ENCODE measurements around the gene TMEM181.

TMEM181 gene

DNA sequence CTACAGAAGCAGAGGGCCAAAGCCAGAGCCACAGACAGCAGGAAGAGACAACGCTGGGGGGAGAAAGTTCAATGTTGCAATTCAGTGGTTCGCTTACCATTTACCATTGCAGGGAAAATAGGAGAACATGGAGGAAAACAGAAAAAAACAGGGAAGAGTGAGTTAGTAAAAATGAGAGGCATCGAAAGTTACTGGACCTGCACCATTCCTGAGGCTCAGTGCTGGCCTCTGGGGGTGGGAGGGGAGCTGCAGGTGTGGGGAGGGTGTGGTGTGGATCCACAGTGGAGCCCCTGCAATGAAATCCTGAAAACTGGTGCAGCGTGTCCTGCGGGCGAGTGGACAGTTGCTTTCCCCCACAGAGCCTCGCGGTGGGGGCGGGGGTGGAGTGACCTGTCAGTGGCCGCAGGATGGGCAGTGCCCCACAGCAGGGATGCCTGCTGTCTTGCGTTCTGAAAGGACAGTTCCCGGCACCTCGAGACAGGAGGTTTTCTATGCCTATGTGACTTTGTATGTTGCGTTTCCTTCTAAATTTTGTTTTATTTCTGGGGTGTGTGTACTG lies 5.7 kb downstream of the TMEM181 start:
- no peak for DNase-seq

DNA sequence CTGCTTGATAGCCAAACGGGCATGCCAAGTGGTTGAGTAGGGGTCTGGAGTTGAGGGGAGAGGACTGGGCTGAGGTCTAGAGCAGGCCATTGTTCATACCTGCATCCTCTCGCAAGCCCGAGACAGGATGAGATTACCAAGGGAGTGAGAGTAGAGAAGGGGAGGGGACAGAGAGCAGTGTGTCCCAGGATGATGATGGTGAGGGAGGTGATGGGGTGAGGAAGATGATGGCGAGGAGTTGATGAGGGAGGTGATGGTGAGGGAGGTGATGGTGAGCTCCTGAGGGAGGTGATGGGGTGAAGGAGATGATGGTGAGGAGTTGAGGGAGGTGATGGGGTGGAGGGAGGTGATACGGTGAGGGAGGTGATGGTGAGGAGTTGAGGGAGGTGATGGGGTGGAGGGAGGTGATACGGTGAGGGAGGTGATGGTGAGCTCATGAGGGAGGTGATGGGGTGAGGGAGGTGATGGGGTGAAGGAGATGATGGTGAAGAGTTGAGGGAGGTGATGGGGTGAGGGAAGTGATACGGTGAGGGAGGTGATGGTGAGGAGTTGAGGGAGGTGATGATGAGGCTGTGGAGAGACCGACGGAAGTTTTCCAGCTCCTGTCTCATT lies 6.4 kb downstream of the TMEM181 start:
- no peak for DNase-seq

DNA sequence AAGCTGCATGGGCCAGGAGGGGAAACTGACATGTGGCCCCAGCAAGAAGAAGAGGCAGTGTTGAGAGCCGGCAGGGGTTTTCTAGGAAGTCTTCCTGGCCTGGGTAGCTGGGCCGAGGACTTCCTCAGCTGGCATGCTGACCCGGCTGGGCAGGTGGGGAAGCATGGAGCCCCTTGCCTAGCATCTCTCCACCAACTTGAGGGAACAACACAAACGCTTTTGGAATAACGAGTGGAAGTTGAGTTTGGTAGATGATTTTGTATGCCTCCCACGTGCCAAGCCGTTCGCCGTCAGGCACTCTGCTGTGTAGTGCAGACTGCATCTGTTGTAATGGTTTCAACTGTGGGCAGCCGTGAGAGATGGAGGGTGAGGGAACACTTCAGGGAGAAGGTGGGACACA lies 7.3 kb downstream of the TMEM181 start:
- no peak for DNase-seq

DNA sequence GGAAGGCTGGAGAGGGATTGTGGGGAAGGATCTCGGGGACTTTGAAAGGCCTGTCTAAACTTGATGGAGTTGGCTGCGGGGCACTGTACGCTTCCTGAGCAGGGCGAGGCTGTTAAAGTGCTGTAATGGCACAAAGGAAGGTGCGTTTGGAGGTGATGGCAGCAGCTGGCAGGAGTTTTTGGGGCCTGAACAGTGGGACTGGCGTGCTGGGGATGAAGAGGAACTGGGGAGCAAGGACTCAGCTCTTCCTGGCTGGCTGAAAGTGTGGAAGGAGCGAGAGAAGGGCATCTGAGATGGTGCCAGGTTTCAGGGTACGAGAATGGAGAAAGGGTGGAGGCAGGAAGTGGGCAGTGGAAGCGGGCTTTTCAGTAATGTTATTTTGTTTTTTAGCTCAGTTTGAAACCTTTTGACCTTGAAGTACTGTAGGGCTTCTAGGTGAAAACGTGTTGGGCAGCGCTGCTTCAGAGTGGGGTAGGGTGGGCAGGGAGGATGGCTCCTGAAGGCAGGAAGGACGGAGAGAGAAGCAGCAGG lies 8.0 kb downstream of the TMEM181 start:
- DNase-seq = no peak

DNA sequence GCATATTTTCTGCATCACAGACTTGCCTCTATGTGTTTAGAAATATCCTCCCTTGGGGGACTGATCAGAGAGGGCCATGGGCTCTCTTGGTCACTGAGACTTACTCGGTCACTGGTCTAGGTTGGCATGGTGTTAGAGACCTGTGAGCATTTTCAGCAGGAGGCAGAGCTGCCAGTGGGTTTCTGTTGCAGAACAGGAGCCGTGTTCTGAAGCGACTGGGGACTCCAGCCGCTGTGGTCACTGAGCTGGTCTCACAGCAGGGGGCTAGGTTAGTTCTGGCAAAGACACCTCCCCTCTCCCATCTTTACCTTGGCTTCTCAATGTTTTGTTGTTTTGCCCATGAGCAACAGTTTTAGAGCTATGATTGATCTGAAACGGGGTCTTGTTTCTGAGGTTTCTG lies 8.7 kb downstream of the TMEM181 start:
- no peak for DNase-seq

DNA sequence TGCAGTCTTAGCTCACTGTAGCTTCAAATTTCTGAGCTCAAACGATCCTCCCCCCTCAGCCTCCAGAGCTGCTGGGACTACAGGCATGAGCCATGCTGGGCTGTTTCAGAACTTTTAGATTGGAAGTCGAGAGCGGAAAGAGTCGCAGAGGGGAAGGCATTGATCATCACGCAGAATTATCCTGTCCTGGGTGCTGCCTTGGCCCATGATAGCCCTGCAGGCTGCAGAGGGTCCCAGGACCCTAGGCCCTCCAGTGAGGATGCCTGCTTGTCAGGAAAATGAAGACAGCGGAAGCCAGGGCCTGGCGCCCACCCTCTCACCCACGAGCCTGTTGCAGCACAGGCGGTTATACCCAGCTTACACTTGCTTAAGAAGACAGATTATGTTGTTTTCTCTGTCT lies 9.1 kb downstream of the TMEM181 start:
- DNase-seq = no peak

DNA sequence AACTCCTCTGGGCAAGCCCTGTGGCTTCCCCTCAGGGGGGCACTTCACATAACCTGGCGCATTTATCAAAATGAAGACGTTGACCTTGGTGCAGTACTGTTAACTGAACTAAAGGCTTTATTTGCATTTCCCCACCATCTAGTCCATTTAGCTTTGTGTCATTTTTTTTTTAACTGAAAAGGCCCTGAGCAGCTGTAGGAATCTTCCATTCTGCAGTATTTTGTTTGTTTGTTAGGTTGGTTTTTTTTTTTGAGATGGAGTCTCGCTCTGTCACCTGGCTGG lies 10.7 kb downstream of the TMEM181 start:
- no peak for DNase-seq

DNA sequence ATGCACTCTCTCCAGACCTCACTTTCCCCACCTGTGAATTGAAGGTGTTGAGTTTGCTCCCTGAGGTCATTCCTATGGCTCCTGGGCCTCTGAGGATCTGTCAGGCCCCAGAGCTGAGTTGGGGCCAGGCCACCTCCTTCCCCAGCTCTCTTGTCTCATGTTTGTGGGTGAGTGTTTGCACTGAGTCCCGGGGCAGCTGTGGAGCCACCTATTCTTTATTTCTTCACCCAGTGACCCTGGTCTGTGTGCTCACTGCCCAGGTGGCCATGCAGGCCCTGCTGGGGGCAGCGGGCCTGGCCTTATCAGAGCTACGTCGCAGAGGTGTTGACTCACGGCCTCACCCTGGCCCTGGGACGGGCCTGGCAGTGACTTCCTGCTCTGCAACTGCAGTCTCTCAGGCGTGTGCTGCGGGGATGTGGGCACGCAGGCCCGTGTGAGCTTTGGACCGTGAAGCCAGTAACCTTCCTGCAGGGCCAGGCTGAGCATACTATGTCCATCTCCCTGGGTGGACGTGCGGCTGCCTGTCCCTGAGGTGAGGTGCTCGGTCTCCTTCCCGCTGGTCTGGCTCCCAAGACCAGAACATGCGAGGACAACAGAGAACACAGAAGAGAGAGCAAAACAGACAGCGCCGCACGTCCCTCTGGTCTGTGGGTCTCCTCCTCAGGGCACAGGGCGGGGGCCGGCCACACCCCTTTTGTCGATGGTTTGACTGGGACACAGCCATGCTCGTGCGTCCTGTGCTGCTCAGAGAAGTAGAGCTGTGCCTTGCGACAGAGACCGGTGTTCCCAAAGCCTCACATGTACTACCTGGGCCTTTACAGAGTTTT lies 12.1 kb downstream of the TMEM181 start:
- no peak for DNase-seq

DNA sequence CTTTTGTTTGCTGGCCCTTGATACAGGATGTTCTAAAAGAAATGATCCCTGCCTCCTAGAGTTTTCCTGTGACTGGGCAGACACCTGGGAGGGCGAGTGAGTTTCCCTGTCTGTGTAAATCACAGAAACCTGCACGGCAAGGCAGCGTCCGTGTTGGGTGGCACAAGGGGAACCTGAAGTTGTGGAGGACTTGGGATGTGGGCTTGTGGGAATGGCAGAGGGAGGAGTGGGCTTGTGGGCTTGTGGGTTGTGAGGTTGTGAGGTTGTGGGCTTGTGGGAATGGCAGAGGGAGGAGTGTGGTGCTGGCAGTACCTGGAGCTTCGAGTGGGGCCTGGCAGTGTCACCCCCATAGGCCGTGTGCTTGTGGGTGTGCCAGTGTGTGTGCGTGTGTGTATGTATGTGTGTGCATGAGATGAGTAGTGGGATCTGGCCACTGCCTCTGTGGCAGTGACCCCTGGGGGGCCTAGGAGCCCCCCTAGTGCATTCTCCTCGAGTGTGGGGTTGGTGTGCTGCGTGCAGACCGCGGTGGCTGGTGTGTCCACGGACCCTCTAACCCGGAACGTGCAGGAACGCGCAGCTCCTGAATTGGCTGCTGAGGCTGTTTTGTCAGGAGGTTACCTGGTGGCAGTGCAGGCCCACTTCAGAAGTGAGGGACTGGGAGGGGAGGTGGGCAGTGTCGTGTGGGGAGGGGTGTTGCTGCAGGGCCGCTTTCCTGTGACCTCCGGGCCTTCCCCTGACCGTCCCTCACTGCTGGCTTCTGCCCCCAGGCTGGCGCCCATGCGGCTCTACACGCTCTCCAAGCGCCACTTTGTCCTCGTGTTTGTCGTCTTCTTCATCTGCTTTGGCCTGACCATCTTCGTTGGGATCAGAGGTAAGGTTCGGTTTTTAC lies 13.0 kb downstream of the TMEM181 start:
- no peak for DNase-seq

DNA sequence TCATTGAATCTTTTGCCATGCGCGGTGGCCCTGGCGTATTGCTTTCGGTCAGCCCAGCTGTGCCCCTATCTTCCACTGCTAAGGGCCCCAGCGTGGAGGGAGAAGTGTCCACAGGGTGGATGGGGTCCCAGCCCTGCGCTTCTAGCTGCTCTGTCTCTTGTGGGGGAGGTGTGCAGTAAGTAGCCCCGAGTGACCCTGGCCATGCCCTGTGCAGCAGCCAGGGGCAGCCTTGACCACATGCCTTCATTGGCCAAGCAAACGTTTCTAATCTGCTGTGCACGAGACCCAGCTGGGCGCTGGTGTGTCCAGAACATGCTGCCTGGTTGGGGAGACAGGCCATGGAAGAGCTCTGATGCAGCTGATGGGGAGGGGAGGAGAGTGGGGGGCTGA lies 13.6 kb downstream of the TMEM181 start:
- no peak for DNase-seq

DNA sequence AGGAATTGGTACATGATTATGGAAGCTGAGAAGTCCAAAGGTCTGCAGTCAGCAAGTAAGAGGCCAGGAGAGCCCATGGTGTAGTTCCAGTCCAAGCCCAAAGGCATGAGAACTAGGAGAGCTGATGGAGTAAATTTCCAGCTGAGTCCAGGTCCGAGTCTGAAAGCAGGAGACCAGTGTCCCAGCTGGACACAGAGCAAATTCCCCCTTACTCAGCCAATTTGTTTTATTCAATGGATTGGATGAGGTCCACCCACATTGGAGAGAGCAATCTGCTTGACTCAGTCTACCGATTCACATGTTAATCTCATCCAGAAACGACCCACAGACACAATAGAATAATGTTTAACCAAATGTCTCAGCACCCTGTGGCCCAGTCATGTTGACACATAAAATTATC lies 14.9 kb downstream of the TMEM181 start:
- no peak for DNase-seq

DNA sequence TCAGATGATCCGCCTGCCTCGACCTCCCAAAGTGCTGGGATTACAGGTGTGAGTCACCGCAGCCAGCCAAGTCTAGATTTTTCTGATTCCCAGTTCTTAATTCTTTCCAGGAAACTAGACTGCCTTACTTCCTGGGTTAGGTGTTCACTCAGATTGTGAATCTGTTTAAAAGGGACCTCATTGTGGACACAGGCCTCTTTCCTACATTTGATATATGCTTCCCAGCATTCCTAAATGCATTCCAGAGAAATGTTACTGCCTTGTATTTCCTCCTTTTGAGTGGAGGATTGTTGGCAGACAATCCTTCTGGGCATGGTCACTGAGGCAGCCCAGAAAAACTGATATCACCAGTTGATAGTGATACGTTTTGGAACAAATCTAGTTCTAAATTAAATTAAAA lies 15.7 kb downstream of the TMEM181 start:
- DNase-seq = no peak

DNA sequence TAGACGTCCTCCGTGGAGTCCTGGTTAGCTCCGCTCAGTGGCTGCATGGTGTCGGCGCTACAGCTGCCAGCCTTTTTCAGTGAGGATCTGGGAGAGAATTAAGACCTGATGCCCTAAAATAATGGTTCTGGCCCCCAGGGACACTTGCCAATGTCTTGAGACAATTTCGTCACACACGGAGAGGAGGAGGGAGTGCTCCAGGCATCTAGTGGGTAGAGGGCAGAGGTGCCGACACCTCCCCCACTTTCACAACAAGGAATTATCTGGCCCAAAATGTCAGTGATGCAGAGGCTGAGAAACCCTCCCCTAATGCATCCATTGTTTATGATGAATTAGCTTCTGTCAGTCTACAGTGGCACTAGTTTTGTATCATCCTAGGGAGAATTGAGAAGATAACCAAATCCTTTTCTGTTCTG lies 24.4 kb downstream of the TMEM181 start:
- DNase-seq = no peak

DNA sequence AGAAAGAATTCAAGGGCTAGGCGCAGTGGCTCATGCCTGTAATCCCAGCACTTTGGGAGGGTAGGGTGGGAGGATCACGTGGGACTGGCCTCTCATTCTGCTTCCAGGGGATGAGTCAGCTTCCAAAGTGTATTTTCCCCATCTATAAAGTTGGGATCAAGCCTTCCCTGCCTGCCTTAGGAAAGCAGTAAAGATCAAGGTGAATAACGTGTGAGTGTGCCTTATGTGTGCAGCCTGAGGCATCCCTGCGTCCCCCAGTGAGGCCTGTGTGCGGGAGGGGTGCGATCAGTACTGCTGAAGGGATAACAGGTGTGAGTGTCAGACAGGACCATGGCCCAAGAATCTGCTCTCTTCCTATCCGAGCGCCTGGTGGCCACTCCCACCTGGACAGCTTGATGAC lies 26.8 kb downstream of the TMEM181 start:
- DNase-seq = no peak

DNA sequence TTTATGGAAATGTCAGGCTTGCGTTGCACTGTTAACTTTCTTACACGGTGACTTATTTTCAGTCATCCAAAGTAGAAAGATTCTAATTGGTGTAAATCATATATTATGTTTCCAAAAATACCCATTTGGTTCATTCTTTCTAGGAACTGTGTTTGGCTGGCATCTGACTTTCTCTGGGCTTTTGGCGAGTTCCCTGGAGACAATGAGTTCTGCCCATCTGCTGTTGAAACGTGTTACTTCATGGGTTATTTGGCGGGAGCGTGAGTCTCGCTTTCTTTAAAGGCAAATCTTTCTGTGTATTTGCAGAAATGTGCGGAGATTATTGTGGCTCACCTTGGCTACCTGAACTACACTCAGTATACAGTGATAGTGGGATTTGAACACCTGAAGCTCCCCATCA lies 29.5 kb downstream of the TMEM181 start:
- no peak for DNase-seq

DNA sequence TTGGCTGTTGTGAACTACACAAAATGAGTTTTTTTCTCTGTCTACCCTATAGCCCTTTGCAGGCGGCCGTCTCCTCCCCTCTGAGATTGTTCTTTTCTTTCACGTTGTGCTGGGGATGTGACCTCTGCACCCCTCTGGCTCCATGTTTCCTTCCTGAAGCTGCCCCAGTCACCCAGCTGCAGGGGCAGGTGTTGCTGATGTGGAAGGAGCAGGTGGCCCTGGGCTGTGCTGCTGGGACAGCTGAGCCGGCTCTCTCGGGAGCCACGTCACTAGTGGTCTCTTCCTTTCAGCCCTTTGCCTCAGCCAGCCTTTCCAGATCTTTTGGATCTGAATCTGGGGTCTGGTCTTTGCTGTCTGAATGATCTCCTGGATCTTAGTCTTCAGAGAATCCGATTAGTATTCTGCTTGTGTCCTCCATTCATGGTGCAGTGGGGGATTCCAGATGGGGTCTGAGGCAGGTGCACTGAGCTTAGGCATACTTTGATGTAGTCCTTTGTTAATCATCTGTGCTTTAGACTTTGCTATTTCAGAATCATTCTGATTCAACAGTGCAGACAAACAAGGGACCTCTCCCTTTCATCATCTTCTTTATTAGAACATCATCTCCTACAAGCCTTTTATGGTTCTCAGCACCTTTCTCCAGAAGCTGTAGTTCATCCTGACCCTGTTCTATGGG lies 31.4 kb downstream of the TMEM181 start:
- DNase-seq = no peak

DNA sequence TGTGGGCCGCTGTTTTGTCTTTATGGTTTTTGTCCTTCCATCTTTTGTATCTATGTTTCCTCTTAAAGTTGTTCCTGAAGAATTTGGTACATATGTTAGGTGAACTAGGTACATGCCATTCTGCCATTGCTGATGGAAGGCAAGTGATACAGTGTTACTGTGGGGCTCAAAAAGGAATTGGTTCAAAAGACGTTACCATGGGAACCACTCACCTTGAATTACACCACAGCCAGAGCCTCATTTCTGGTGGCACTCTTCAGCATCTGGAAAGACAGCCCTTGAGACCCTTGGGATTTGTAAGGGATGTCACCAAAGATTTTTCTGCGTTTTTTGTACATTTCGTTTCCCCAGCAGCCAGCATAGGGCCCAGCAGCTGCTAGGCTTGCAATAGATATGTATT lies 31.9 kb downstream of the TMEM181 start:
- DNase-seq = no peak

DNA sequence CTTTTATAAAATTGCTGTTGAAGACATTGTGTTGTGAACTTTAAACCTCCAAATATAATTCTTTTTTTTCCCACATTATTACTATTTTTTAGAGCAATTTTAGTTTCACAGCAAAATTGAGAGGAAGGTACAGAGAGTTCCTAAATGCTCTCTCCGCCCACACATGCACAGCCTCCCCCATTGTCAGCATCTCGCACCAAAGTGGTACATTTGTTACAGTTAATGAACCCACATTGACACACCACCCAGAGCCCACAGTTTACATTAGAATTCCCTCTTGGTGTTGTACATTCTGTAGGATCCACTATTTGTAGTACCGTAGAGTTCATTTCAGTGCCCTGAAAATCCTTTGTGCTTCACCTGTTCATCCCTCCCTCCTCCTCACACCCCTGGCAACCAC lies 33.8 kb downstream of the TMEM181 start:
- DNase-seq = no peak

DNA sequence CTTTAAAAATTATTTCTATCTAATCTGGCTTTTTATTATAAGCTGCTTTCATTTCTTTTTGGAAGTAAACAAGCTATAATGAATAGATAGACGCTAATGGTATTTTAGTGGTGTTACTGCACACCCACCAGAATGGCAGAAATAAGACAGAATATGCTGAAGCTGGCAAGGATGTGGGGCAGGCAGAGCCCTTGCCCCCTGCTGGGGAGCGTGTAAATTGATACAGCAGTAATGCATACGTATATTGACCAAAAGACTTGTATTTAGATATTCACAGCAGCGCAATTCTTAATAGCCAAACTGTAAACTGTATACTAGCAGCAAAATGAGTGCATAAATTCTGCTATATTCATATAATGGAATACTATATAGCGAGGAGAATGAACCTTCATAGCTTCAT lies 35.3 kb downstream of the TMEM181 start:
- no peak for DNase-seq

DNA sequence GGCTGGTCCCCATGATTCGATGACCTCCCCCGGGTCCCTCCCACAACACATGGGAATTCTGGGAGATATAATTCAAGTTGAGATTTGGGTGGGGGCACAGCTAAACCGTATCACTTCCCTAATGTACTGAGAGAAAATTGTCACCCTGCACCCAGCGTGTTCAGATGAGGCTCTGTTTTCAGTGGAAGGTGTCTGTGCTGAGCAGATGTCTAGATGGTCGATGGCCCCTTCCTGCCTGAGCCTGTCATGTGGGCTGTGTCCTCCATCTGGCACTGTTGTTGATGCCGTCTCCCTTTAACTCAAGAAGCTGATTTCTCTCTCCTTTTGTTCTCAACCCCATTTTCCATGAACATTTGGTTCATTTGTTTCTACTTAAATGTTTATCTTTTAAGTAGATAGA lies 37.0 kb downstream of the TMEM181 start:
- DNase-seq = no peak

DNA sequence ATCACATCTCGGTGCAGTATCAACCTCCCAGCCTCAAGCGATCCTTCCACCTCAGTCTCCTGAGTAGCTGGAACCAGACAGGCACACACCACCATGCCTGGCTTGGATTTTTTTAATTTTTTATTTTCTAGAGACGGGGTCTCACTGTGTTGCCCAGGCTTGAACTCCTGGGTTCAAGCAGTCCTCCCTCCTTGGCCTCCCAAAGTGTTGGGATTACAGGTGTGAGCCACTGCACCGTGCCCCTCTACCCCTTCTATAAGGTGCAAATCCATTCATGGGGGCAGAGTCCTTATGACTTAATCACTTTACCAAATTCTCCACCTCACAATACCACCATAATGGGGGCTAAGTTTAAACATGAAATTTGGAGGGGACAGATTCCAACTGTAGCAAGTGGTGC lies 37.7 kb downstream of the TMEM181 start:
- no peak for DNase-seq

DNA sequence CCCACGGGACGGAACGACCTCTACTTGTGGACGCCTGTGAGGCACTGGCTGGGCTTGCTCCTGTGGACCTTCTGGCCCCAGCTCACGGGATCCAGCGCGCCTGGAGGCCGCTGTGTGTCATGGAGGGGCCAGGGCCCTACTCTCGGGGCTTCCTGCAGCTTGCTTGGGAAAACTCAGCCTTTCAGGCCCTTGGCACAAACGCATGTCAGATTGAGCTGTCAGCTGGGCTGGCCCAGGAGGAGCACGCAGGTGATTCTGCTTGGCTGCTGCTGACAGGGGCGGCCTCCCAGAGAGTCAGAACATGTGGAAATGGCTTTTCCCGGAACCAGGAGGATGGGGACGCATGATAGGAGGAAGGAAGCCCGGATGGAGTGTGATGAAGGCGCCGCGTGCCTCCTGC lies 39.7 kb downstream of the TMEM181 start:
- DNase-seq = no peak
